B cell (primary cell): Measurements from ENCODE around the gene COL5A1. TPM values are rescaled to one million over a fixed set of nuclear protein-coding genes. Genes with fewer than 3 reads are reported as not detected.

ENCODE experiments used
- ATAC-seq: fragments of 200-7000 bp; cut with Tn5 transposase; one replicate; pipeline ENCODE4 v1.10.0; 2021; ENCODE audit warnings: low read depth, mild to moderate bottlenecking, moderate number of reproducible peaks, moderate library complexity
- CTCF ChIA-PET: fragments of 350-600 bp; sonication (Branson Sonifier 250); formaldehyde crosslinking; loops from one replicate; lab custom pipeline; 2021; ENCODE audit warnings: antibody characterized with exemption, inconsistent platforms; lab: Charles Lee
- POLR2A ChIA-PET: fragments of 350-600 bp; sonication (Branson Sonifier 250); formaldehyde crosslinking; loops from one replicate; lab custom pipeline; 2021; ENCODE audit warnings: antibody characterized with exemption; lab: Charles Lee
- DNase-seq: peaks from one replicate; pipeline ENCODE4 v3.0.0; 2013
- H2AFZ ChIP-seq: 2 replicates; pipeline ENCODE4 v1.6.1; 2012; ENCODE audit warnings: mild to moderate bottlenecking, low read depth, low read length; ENCODE audit not compliant: insufficient read depth, poor library complexity, severe bottlenecking
- H3K27ac ChIP-seq, 2 donors: 1 replicate in 1 of 2; 2 replicates in 1 of 2; pipeline ENCODE4 v1.5.1; 2012 to 2013; ENCODE audit warnings: low read length in 2 of 2, mild to moderate bottlenecking in 2 of 2, moderate library complexity in 1 of 2
- H3K27me3 ChIP-seq, 4 experiments: fragments of 200-600 bp in 1 of 4; sonication (generic) in 1 of 4; replicated peaks in 1 of 4; 1 replicate in 2 of 4; 2 replicates in 2 of 4; pipeline versions ENCODE4 v1.6.1 to v1.7.0; 2013 to 2016; ENCODE audit warnings: low read length in 3 of 4, mild to moderate bottlenecking in 2 of 4, mixed read lengths in 1 of 4, moderate library complexity in 1 of 4; ENCODE audit not compliant: insufficient read depth in 4 of 4, control insufficient read depth in 3 of 4; ENCODE audit errors: control extremely low read depth in 1 of 4
- H3K36me3 ChIP-seq, 2 experiments: replicated peaks in 1 of 2; 1 replicate in 1 of 2; 2 replicates in 1 of 2; pipeline versions ENCODE4 v1.6.1 to v1.7.1; 2013; ENCODE audit warnings: low read length in 1 of 2; ENCODE audit not compliant: insufficient read depth in 2 of 2, control insufficient read depth in 1 of 2; ENCODE audit errors: control extremely low read depth in 1 of 2, extremely low read depth in 1 of 2
- H3K4me1 ChIP-seq, 2 donors: fragments of 200-600 bp in 1 of 2; sonication (generic) in 1 of 2; 1 replicate in 1 of 2; 2 replicates in 1 of 2; pipeline versions ENCODE4 v1.5.1 to v1.6.1; 2013 to 2017; ENCODE audit warnings: low read length in 2 of 2; ENCODE audit not compliant: control insufficient read depth in 2 of 2, insufficient read depth in 2 of 2
- H3K4me2 ChIP-seq: replicated peaks from 2 replicates; pipeline ENCODE3; 2012; ENCODE audit warnings: mild to moderate bottlenecking, low read depth, low read length; ENCODE audit not compliant: poor library complexity, severe bottlenecking
- H3K4me3 ChIP-seq, 5 experiments: fragments of 200-600 bp in 1 of 5; sonication (generic) in 1 of 5; 1 replicate in 3 of 5; 2 replicates in 2 of 5; pipeline versions ENCODE4 v1.5.1 to v1.7.0; 2011 to 2016; ENCODE audit warnings: low read length in 4 of 5, mild to moderate bottlenecking in 4 of 5, low read depth in 2 of 5, control low read depth in 1 of 5, moderate library complexity in 1 of 5; ENCODE audit not compliant: insufficient read depth in 1 of 5; ENCODE audit errors: control extremely low read depth in 1 of 5, extremely low read depth in 1 of 5
- H3K79me2 ChIP-seq: fragments of 200-600 bp; sonication (generic); one replicate; pipeline ENCODE4 v1.6.0; 2016; ENCODE audit warnings: low read length; ENCODE audit not compliant: control insufficient read depth, insufficient read depth
- H3K9ac ChIP-seq: fragments of 200-600 bp; sonication (generic); 2 replicates; pipeline ENCODE4 v1.6.1; 2017; ENCODE audit warnings: mild to moderate bottlenecking, low read length, moderate library complexity
- H3K9me3 ChIP-seq, 3 donors: one replicate each; pipeline versions ENCODE4 v1.6.1 to v1.7.1; 2013; ENCODE audit warnings: low read length in 2 of 3; ENCODE audit not compliant: control insufficient read depth in 2 of 3, insufficient read depth in 1 of 3; ENCODE audit errors: control extremely low read depth in 1 of 3
- H4K20me1 ChIP-seq: 2 replicates; pipeline ENCODE4 v1.6.0; 2012; ENCODE audit warnings: mild to moderate bottlenecking, low read length; ENCODE audit not compliant: insufficient read depth, control insufficient read depth, poor library complexity, severe bottlenecking
- H3K27ac Mint-ChIP-seq: one replicate; pipeline ENCODE4 v1.8.0; 2021; ENCODE audit warnings: mixed read lengths
- H3K27me3 Mint-ChIP-seq: one replicate; pipeline ENCODE4 v1.8.0; 2021; ENCODE audit warnings: mixed read lengths
- H3K4me1 Mint-ChIP-seq: one replicate; pipeline ENCODE4 v1.8.0; 2021; ENCODE audit warnings: mixed read lengths
- H3K4me3 Mint-ChIP-seq: one replicate; pipeline ENCODE4 v1.8.0; 2021; ENCODE audit warnings: mixed read lengths
- H3K9me3 Mint-ChIP-seq: one replicate; pipeline ENCODE4 v1.8.0; 2022; ENCODE audit warnings: mixed read lengths; ENCODE audit not compliant: insufficient read depth
- EZH2 ChIP-seq: IDR thresholded peaks from 2 replicates; pipeline ENCODE4 v1.6.1; 2012; ENCODE audit warnings: borderline replicate concordance, low read depth, mild to moderate bottlenecking, moderate library complexity, low read length; ENCODE audit not compliant: insufficient read depth, poor library complexity, severe bottlenecking
- WGBS: methylation state at CpG from one replicate; pipeline ENCODE4 v1.1.5; 2013; ENCODE audit warnings: missing lambda C conversion rate; ENCODE audit not compliant: insufficient coverage; 5-methylcytosine and 5-hydroxymethylcytosine counted together
- intact Hi-C: fragments of 100-400 bp; cut with micrococcal nuclease; formaldehyde crosslinking; loops from one replicate; pipeline ENCODE4 v1.10.0; 2022
- polyA plus RNA-seq: library from polyadenylated mRNA; depleted of rRNA; stranded (reverse); fragments of >200 nt; gene quantifications from 2 replicates; pipeline ENCODE4 v1.2.3, GENCODE V29; 2012
- total RNA-seq, 2 donors: library from RNA; stranded (reverse); fragments of 120-200 nt in 1 of 2; gene quantifications; 1 replicate in 1 of 2; 2 replicates in 1 of 2; pipeline versions ENCODE4 v1.2.3 to v1.2.4, GENCODE V29; 2013 to 2022
- TF ChIP-seq, protein P1 (sequence below): fragments of 200-600 bp; IDR thresholded peaks from one replicate; pipeline ENCODE4 v1.8.0; 2022; ENCODE audit warnings: antibody characterized with exemption, mild to moderate bottlenecking

The COL5A1 gene
- total and polyA plus RNA-seq, 2 donors (not counting 1 experiment from before 2014, with no cell fraction given): 0.06 TPM; not detected in 1

DNA sequence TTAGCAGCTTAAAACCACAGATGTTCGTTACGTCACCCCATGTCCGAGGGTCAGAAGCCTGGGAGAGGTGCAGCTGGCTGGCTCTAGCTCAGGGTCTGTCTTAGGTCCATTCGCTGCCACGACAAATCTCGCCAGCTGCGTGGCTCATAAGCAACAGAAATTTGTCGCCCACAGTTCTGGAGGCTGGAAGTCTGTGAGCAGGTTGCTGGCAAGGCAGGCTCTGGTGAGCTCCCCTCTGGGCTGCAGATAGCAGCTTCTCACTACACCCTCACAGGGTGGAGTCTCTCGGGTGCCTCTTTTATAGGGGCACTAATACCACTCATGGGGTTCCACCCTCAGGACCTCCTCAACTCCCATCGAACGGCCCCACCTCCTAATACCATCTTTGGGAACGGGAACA lies 198.9 kb downstream of the COL5A1 start:
- DNase-seq (no peak), ATAC-seq (no peak)
- Histone ChIP-seq H3K4me2 (no peak overlapping the region), H3K27me3 (no peaks in the 10 kb centered on the region), H3K9me3 (peaks cover 0 to 4% (median 0%) of the 10 kb centered on the region in 3 donors), H3K4me3 (no peak overlapping the region), H3K9ac (no peak overlapping the region), H3K79me2 (no peaks in the 10 kb centered on the region), H2AFZ (no peak overlapping the region), H4K20me1 (no peaks in the 10 kb centered on the region), H3K36me3 (no peaks in the 10 kb centered on the region), H3K27ac (no peak overlapping the region), H3K4me1 (no peaks in the 10 kb centered on the region)
- Mint-ChIP-seq H3K27ac (no peak overlapping the region), H3K4me3 (no peak overlapping the region), H3K9me3 (no peaks in the 10 kb centered on the region), H3K4me1 (no peaks in the 10 kb centered on the region), H3K27me3 (no peaks in the 10 kb centered on the region)
- ChIA-PET CTCF (interaction anchor here (0.6 kb wide), 1 partner anchor 1992 kb away, joined by 3 read pairs; no protein-coding TSS in a partner anchor), POLR2A (no interaction called here)
- WGBS: 91% methylated on average over 12 of the region's 12 CpGs
- intact Hi-C loops: no loop called here
- TF ChIP-seq EZH2: no peak
- TF ChIP-seq, protein P1, sequence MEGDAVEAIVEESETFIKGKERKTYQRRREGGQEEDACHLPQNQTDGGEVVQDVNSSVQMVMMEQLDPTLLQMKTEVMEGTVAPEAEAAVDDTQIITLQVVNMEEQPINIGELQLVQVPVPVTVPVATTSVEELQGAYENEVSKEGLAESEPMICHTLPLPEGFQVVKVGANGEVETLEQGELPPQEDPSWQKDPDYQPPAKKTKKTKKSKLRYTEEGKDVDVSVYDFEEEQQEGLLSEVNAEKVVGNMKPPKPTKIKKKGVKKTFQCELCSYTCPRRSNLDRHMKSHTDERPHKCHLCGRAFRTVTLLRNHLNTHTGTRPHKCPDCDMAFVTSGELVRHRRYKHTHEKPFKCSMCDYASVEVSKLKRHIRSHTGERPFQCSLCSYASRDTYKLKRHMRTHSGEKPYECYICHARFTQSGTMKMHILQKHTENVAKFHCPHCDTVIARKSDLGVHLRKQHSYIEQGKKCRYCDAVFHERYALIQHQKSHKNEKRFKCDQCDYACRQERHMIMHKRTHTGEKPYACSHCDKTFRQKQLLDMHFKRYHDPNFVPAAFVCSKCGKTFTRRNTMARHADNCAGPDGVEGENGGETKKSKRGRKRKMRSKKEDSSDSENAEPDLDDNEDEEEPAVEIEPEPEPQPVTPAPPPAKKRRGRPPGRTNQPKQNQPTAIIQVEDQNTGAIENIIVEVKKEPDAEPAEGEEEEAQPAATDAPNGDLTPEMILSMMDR: no peak

DNA sequence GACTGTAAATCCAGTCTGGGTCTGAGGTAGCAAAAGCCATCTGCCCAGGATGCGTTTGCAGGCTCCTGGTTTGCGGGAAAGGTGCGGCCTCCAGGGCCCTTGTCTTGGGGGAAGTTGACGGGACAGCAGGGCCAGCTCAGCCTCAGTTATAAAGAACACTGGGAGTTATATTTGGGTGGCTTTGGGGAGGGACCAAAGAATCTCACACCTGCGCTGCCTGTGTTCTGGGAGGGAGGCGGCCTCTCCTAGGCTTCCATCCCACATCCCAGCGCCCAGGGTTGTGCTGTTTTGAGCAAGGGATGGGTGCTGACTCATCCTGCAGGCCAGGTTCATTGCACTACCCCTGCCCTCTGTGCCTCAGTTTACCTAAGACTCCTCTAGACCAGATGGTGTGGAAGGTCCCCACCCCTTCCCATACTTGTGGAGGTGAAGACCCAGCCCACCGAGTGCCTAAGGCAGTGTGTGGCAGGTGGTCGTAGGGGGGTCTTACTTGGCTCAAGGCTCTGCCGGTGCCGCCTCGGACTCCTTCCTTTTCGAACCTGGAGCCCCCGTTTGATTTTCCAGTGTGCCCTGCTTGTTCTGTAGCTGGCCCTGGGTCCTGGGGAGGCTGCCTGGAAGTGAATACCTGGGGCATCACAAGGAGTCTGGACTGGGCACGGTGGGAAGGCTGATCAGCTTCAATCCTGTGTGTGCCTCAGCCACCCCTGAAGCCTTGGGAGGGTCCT lies 199.7 kb downstream of the COL5A1 start:
- TF ChIP-seq, protein P1: no peak
- TF ChIP-seq EZH2: no peak
- Mint-ChIP-seq H3K27me3 (no peaks in the 10 kb centered on the region), H3K4me3 (no peak overlapping the region), H3K4me1 (no peaks in the 10 kb centered on the region), H3K9me3 (no peaks in the 10 kb centered on the region), H3K27ac (no peak overlapping the region)
- WGBS: 88% methylated on average over 9 of the region's 15 CpGs
- Histone ChIP-seq H3K36me3 (no peaks in the 10 kb centered on the region), H3K4me2 (no peak overlapping the region), H3K4me1 (no peaks in the 10 kb centered on the region), H2AFZ (no peak overlapping the region), H3K27ac (no peak overlapping the region), H3K9me3 (peaks cover 0 to 4% (median 0%) of the 10 kb centered on the region in 3 donors), H3K9ac (no peak overlapping the region), H4K20me1 (no peaks in the 10 kb centered on the region), H3K27me3 (no peaks in the 10 kb centered on the region), H3K79me2 (no peaks in the 10 kb centered on the region), H3K4me3 (no peak overlapping the region)
- no peak for ATAC-seq
- DNase-seq: no peak
- intact Hi-C loops: no loop called here
- CTCF ChIA-PET: no interaction called here
- POLR2A ChIA-PET: no interaction called here
